ENCODE results near the gene SF3B1.
"Not testable (repeated sequence)": the region's sequence is repeated elsewhere in the genome, so short reads cannot be mapped to it uniquely, and the experiment has no call there.

SF3B1 gene

GRCh38 chr2:197348721-197349360 is 86.0 kb downstream of the SF3B1 start:
- in situ Hi-C loops (cut with MboI; ENCODE audit: low sequenced_read_pairs): no loop called here

GRCh38 chr2:197345846-197346370 is 88.9 kb downstream of the SF3B1 start:
- in situ Hi-C loops (cut with MboI; ENCODE audit: low sequenced_read_pairs): no loop called here

- in situ Hi-C loops (cut with MboI; ENCODE audit: low sequenced_read_pairs): not testable (repeated sequence)
Observed at GRCh38 chr2:197343968-197344367, 90.9 kb downstream of the SF3B1 start.

- in situ Hi-C loops (cut with MboI; ENCODE audit: low sequenced_read_pairs): no loop called here
Observed at GRCh38 chr2:197340591-197340990, 94.2 kb downstream of the SF3B1 start.
